GM18907 (cell line): ENCODE data around the gene NKX1-2.
"Not testable (repeated sequence)": the region's sequence is repeated elsewhere in the genome, so short reads cannot be mapped to it uniquely, and the experiment has no call there.

ENCODE experiments used
- ATAC-seq: cut with Tn5 transposase; IDR thresholded peaks from one replicate; pipeline ENCODE4 v1.9.1; 2021; ENCODE audit warnings: mild to moderate bottlenecking, moderate library complexity; ENCODE audit not compliant: unreplicated experiment

Gene NKX1-2

GRCh38 chr10:124453960-124454610 lies 4.2 kb upstream of the NKX1-2 start:
- no peak for ATAC-seq

GRCh38 chr10:124451276-124451675 lies 1.4 kb upstream of the NKX1-2 start:
- ATAC-seq = no peak

- ATAC-seq = no peak
These were observed 885 bp upstream of the NKX1-2 start for GRCh38 chr10:124450783-124451057.

- no peak for ATAC-seq
These were observed 444 bp downstream of the NKX1-2 start for GRCh38 chr10:124449170-124450011.

- no peak for ATAC-seq
These were observed 1.1 kb downstream of the NKX1-2 start for GRCh38 chr10:124448696-124449169.

GRCh38 chr10:124447751-124448466 lies 1.9 kb downstream of the NKX1-2 start:
- no peak for ATAC-seq

- ATAC-seq = no peak
These were observed 2.7 kb downstream of the NKX1-2 start for GRCh38 chr10:124446830-124447750.

- not testable (repeated sequence) for ATAC-seq
These were observed 8.1 kb downstream of the NKX1-2 start for GRCh38 chr10:124441694-124442093.

- peak; percentile 74 for ATAC-seq
These were observed 13.6 kb downstream of the NKX1-2 start for GRCh38 chr10:124436191-124436638.

- ATAC-seq = not testable (repeated sequence)
These were observed 14.2 kb downstream of the NKX1-2 start for GRCh38 chr10:124435683-124436082.

- no peak for ATAC-seq
These were observed 16.4 kb downstream of the NKX1-2 start for GRCh38 chr10:124433461-124433860.

- ATAC-seq = no peak
These were observed 19.8 kb downstream of the NKX1-2 start for GRCh38 chr10:124430077-124430476.

- no peak for ATAC-seq
These were observed 20.3 kb downstream of the NKX1-2 start for GRCh38 chr10:124429576-124429975.

- ATAC-seq = no peak
These were observed 21.5 kb downstream of the NKX1-2 start for GRCh38 chr10:124428207-124428777.

- ATAC-seq = no peak
These were observed 24.4 kb downstream of the NKX1-2 start for GRCh38 chr10:124425227-124425962.

GRCh38 chr10:124423813-124424212 lies 26.0 kb downstream of the NKX1-2 start:
- no peak for ATAC-seq

GRCh38 chr10:124422742-124423141 lies 27.1 kb downstream of the NKX1-2 start:
- ATAC-seq = no peak

GRCh38 chr10:124420254-124420653 lies 29.6 kb downstream of the NKX1-2 start:
- no peak for ATAC-seq

- ATAC-seq = no peak
These were observed 30.2 kb downstream of the NKX1-2 start for GRCh38 chr10:124419635-124420034.
